GM19397 (cell line): Measurements from ENCODE around the gene XPNPEP2.

Experiments
- ATAC-seq: cut with Tn5 transposase; IDR thresholded peaks from one replicate; pipeline ENCODE4 v1.9.1; 2021; ENCODE audit warnings: mild to moderate bottlenecking, moderate library complexity; ENCODE audit not compliant: unreplicated experiment

Gene XPNPEP2

DNA sequence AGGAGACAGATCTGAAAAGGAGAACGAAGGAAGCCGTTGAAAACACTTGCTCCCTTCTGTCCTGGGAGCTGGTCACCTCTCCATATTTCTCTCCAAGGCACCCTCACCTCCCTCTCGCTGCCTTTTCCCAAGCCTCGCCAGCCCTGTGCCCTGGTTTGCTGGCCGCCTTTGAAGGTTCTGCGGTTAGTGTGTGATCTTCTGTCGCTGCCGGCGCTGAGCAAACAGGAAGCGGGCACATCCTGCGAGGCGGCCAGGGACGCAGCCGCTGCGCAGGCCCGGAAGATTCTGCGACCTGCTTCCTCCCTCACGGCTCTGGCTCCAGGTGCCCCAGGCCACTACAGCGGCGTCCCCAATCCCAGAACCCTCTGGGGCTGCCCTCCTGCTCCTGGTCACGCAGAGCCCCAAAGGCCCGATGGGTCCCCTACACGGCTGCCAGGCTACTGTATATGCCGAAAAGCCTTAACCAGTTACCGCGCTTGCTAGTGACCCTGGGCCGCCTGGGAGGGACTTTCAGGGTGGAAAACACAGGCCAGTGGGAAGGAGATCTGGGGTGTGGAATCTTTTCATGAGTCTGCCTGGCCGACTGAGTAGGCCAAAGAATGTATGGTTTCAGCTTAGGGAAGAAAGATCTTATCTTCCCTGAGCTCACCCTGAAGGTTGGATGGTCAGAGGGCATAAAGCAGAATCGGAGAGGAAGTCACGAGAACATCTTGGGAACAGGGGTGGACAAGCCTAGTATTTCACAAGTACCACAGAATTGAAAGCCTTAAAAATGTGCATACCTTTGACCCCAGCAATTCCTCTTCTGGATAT lies 38.6 kb downstream of the XPNPEP2 start:
- ATAC-seq = no peak

DNA sequence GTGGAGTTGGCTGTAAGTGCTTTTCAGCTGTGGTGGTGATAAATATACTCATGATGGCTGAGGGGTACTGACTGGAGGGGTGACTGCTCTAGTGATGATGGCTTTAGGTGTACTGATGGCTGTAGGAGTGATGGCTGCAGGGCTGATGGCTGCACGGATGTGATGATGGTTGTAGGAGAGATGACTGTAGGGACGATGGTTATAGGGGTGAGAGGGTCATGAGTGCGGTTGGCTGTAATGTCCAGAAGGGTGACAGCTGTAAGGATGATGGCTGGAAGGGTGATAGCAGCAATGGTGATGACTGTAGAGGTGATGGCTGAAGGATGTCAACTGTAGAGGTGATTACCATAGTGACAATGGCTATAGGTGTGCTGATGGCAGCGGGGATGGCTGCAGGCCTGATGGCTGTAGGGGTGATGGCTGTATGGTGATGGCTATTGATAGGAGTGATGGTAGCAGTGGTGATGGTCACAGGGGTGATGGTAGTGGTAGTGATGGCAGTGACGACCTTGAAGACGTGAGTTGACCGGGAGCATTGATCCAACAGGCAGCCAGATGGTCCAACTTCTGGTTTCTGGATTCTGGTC lies 40.4 kb downstream of the XPNPEP2 start:
- no peak for ATAC-seq

DNA sequence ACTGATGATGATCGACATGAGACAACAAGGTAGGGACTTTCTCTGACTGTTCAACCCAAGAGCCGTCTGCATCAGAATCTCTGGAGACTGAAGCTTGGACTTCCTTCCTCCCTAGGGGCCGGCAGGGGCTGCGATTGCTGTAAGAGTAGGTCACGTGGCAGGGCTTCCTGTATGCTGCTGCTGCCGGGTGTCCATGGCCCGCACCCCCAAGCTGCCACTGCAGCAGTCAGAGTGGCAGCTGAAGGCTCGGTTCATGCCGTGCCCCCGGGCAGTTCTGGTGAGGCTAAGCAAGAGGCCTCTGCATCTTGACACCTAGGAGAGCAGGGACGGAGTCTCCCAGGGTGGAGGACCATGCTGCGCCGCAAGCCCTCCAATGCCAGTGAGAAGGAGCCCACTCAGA lies 41.0 kb downstream of the XPNPEP2 start, which contains the start of gene SASH3:
Gene SASH3, plus strand, starts transcription at position 203 of the 400 bp plus-strand sequence. Its CDS starts 149 bp downstream, at position 352.
- ATAC-seq = peak; percentile 41

DNA sequence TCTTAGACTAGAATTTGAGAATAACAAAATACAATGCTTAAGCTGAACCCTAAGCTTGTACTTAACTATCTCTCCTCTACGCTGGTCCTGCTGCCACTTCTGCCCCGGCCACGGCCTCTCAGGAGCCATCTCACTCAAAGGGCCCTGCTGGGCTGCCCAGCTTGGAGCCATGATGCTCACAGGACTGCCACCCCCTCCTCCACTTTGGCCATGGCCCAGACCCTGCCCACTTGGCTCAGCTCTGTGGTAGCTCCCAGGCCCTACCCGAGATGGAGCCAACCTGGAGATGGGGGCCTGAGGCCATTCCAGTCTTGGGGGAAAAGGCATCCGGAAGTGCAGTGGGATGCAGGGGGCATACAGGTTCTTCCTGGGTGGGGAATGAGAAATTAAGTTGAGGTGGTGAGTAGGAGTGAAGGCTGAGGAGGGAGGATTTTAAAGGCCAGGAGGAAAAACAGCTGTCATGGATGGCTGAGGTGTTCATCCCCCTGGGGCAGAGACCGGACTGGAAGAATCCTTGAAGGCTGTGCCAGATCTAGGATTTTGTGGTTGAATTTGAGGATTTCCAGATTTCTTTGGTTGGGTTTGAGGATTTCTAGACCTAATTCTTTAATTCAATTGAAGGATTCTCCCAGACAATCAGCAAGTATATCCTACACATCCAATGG lies 41.8 kb downstream of the XPNPEP2 start:
- ATAC-seq = no peak

DNA sequence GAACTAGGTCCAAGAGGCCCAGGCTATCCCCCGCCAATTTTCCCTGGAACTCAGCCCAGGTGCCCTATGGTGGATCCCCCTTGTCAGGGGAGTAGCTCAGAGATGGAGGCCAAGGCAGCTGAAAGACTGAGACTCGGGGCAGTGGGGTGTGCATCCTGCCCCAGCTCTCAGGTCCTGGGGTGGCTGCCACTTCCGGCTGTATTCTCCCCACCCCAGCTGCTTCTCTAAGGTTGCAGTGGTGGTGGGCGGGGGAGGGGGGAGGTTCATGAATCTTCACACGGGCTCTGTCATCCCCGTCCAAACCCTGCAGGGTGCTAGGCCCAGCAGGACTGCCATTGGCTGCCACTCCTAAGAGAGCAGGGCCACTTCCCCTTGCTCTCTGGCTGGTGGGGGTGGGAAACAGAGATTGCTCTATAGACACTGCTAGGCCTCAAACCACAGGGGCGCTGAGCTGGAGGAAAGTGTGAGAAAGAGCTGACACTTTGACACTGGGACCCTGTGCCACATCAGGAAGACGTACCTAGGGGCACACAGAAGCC lies 42.4 kb downstream of the XPNPEP2 start:
- ATAC-seq = peak; percentile 69

DNA sequence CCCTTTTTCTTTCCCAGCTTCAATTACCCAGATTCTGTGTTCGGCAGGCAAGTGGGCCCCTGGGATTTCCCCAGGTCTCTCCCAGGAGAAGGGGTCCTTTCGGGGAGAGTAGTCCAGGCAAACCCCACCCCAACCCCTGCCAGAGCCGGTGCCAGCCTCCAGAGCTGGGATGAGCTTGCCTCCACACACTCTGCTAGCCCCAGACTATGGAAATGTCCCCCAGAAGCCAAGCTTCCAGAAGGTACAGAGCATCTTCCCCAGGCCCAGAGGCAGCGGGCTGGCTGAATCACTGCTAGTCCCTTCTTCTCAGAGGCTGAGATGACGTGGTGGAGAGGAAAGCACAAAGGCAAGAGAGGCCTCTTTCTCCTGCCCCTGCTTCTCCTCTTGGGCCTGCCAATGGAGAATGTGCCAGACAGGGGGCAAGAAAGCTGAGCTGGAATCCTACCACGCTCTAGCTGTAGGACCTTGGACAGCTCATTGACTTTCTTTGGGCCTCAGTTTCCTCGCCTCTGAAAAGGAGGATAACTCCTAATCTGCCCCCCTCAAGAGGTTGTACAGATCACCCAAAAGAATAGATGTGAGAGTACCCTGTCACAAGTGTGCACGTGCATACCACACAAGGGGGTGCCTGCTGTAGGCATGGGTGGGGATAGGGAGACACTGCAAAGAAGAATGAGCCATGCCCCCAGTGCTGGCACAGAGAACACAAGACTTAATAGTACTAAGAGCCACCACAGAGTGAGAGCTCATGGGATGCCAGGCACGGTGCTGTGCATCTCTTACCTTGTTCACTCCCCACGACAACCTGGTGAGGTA lies 43.1 kb downstream of the XPNPEP2 start:
- ATAC-seq = no peak

DNA sequence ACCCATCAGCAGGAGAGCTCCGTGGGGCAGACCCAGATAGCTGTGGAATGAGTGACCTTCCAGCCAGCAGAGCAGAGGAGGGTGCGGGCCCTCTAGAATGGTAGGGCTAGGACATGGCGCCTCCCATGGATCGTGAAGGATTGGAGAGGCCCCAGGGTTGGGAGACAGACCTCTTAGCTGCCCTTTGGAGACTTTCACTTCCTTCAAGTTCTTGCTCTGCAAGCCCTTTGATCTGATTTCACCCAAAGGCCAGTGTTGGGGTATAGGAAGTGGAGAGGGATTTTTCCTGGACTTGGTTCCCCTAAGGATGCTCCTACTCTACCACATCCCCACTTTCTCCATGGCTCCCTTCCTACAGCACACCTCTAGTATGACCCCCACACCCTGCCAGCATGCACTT lies 43.9 kb downstream of the XPNPEP2 start:
- no peak for ATAC-seq

DNA sequence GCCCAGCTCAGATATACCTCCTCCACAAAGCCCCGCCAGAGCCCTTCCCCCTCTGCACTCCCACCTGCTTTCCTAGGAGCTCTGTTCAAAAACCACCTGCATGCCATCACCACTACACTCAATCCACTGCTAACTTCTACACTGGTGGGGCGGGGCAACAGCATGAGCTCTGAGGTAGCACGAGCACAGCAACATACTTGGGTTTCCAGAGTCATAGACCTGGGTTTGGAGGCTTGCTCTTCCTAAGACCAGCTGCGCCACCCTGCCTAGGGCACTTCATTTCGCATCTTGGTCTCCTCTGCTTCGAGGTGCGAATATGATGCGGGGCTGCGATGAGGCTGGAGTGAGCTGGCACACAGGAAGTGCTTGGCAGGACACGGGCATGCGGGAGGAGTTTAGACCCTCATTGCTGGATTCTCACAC lies 44.5 kb downstream of the XPNPEP2 start:
- ATAC-seq = no peak

DNA sequence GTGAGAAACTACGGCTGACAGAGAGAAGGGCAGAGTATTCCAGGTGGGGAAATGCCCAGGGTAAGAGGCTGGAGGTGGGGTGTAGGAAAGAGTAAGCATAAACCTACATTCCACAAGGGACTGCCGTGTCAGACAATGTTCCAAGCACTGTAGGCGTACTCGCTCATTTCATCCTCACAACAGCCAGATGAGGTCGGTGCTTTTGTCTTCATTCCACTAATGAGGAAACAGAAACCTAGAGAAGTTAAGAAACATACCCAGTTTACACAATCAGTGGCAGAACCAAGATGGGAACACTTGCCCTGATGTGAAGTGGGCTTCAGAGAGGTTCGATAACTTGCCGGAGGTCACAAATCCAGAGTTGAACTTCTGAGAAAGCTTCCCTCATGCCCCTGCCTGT lies 45.6 kb downstream of the XPNPEP2 start:
- no peak for ATAC-seq

DNA sequence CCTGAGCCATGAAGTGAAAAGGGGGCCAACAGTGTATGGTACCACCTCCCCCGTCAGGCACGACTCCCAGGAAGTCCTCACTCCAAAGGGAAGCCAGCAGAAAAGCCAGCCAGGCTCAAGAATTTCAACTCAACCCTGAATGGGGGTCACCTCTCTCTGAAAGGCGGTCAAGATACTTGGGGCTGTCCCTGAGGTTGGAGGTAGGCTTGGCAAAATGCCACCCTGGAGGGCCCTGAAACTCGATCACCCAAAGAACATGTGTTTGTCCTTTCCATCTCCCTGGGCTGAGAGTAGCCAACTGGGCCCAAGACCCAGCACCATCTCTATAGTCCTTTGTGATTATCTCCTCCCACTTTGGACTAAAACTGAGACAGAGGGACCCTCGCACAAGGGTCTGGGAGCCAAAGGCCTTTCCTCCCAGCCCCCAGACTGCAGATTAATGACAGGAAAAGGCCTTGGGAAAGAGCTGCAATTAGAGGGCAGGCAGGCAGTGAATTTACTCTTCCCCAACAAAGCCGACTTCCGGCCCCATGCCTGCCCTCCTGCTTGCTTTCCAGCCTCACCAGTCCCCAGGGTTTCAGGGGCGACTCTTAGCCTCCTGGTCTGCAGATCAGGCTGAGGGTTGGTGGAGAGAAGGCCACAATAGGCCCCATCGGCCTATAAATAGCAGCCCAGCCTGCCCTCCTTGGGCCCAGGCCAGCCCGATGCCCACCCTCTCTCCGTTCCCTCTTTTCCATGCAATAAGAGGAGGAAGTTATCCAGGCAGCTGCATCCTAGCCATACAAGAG lies 46.6 kb downstream of the XPNPEP2 start:
- ATAC-seq = no peak

DNA sequence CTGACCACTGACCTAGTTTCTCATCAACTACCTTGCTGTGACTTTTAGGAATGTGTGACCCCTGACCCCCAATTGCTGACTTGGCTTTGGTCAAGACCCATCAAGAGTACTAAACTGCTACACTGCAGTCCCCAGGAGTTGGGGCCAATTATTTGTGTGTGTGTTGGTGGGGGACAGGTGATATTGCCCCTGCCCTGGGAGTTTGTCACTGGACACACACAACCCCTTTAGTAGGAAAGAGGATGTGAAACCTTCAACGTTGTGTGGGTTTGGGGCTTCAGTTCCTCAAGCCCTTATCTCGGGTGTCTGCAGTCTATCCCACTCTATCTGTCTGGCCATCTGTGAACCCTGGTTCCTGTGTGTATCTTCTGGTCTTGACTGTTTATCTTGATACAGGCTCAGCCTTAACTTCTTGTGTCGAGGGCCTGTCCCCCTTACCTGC lies 47.5 kb downstream of the XPNPEP2 start:
- ATAC-seq = peak; percentile 74

DNA sequence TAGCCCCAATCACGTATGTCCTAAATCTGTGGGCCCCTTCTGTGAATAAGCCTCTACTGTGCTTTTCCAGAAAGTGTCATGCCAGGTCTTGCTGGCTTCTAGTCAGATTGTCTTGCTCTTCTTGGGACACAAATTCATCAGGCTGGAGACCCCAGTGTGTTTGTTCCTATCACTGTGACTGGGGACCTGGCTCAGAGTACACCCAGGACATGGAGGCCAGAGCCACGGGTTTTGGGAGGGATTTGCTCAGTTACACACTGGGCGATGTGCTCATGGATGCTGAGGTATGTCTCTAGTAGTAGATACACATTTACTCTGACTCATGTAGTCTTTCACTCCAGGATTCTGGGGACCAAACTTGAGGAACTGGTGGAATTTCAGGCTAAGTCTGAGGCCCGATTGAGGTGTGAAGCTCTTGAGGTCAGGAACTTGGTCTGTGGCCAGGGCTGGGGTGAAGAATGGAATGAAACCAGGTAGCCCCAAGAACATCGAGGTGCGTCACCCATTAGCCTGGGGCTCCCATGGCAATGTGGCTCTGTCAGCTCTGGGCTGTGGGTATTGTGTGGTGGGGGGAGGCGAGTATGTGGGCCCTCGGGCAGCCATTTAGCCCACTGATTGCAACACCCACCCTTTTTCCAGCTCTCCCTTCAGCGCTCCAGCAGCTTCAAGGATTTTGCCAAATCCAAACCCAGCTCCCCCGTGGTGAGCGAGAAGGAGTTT lies 48.7 kb downstream of the XPNPEP2 start:
- no peak for ATAC-seq

DNA sequence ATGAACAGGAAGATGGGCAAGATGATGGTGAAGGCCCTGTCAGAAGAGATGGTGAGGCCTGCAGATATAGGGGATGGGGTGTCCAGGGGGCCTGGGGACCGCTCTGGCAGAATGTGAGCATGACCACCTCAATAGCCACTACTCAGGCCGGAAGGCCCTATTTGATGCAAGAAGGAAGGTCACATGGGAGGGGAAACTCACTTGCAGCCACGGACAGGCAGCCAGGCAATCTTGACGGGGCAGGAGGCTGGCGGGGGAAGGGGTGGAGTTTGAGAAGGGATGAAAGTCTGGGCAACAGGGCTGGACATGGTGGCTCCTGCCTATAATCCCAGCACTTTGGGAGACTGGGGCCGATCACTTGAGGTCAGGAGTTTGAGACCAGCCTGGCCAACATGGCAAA lies 49.7 kb downstream of the XPNPEP2 start:
- ATAC-seq = no peak

DNA sequence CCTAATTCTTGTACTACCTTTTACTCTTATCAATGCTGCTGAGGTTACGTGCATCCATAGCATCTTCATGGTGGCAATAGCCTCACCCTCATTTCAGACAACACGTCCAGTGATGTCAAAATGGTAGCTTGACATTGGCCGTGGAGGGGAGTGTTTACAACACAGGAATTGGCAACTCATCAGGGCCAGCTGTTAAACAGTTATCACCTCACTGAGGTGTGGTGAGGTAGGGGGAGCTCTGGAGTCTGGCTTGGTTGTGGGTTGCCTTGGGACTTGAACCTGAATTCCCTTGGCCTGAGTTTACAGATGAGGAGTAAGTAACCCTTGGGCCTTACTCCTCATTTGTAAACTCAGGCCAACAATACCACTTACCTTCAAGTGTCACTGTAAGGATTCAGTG lies 51.4 kb downstream of the XPNPEP2 start:
- no peak for ATAC-seq

DNA sequence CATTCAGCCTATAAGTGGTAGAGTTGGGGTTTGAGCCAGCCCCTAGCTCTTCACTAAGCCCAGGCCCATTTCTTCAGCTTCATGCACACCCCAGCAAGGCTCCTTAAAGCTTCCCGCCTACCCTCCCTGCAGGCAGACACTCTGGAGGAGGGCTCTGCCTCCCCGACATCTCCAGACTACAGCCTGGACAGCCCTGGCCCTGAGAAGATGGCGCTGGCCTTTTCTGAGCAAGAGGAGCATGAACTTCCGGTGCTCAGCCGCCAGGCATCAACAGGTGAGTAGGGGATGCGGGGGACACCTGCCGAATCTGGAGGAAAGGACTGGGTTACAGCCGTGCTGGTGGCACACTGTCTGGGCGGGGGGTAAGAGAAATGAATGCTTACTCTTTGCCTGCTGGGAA lies 52.0 kb downstream of the XPNPEP2 start:
- ATAC-seq = no peak

DNA sequence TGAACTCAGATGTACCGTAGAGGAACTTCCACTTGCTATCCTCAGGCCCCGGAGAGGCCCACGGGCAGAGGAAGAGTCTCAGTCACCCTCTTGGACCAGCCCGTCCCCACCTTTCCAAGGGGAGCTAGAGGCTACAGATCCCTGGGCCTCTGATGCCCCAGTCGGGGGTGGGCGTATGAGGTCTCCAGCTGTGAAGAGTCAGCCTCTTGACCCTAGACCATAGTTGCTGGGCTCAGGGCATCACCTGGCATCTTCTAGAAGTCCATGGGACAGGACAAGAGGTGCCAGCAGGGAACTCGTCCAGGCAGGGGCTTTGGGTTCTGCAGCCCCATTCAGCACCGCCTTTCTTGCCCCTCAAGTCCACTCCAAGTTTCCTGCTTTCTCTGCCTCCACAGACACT lies 52.6 kb downstream of the XPNPEP2 start:
- ATAC-seq = no peak

DNA sequence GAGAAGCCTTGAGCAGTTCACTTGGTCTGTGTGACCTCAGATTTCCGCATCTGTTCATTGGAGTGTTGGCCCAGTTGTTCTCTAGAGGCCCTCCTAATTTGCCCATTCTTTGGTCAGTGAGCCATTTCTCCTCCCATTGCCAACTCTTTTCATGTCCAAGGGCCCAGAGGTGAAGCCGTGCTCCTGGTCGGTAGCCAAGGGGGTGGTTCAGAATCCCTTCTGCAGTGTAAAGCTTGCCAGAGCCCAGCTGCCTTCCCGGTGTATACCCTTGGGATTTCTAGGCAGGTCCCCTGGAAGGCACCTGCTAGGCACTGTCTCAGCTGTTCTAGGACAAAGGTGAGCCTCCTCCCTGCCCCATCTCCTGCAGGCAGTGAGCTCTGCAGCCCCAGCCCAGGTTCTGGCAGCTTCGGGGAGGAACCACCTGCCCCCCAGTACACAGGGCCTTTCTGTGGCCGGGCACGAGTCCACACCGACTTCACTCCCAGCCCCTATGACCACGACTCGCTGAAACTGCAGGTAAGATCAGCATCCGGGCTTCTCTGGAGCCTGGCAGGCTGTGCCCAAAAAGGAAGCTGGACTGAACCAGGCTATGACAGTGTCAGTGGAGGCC lies 53.3 kb downstream of the XPNPEP2 start:
- no peak for ATAC-seq

DNA sequence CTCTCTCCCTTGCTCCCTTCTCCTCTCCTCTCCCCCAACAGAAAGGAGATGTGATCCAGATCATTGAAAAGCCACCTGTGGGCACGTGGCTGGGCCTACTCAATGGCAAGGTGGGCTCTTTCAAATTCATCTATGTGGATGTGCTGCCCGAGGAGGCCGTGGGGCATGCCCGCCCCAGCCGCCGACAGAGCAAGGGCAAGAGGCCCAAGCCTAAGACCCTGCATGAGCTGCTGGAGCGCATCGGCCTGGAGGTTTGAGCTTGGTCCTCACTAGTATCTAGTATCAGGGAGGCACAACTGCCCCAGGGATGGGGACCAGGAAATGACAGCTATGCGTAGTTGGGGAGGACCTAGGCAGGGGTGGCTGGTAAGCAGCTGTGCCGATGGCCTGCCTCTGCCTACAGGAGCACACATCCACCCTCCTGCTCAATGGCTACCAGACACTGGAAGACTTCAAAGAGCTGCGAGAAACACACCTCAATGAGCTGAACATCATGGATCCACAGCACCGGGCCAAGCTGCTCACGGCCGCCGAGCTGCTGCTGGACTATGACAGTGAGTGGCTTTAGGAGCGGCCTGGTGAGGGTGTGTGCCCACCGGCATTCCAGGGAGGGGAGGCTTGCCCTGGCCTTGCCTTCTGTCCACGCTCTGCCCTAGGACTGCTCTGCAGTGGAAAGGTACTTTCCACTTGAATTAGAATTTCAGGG lies 54.0 kb downstream of the XPNPEP2 start:
- ATAC-seq = no peak
